A549 (cell line): ENCODE data around the gene NXN. TPM values are rescaled to one million over a fixed set of nuclear protein-coding genes. Genes with fewer than 3 reads are reported as not detected.
A peak's percentile ranks its signal among the peaks of the same experiment; 100 is the strongest.
"Not testable (repeated sequence)": the region's sequence is repeated elsewhere in the genome, so short reads cannot be mapped to it uniquely, and the experiment has no call there.

Experiments
- ATAC-seq, 2 experiments: fragments of 200-7000 bp in 1 of 2; fragments of >200 bp in 1 of 2; cut with Nextera tagmentation in 1 of 2; cut with Tn5 transposase in 1 of 2; 3 replicates each; pipeline versions ENCODE4 v1.8.0 to v1.9.1; 2018 to 2020; ENCODE audit warnings: mild to moderate bottlenecking in 1 of 2, moderate library complexity in 1 of 2
- CTCF ChIA-PET: fragments of 300-600 bp; sonication (Branson Sonifier 250); formaldehyde crosslinking; extraction: SDS; loops from one replicate; lab custom pipeline; 2021; ENCODE audit warnings: antibody characterized with exemption, inconsistent platforms; lab: Yijun Ruan, JAX
- POLR2A ChIA-PET: fragments of 350-600 bp; formaldehyde crosslinking; extraction: SDS; loops from one replicate; lab custom pipeline; 2021; ENCODE audit warnings: antibody characterized with exemption, inconsistent platforms; lab: Yijun Ruan, JAX
- DNase-seq, 2 experiments: peaks; one replicate each; pipeline versions ENCODE4 v3.0.0 to v3.0.0-alpha.2; 2011 to 2016; ENCODE audit warnings: low read depth in 1 of 2, low spot score in 1 of 2
- FAIRE-seq: peaks from 2 replicates; lab custom pipeline; 2011; peaks lifted over from hg19 to GRCh38; lab: Jason Lieb, UNC
- H3K27ac ChIP-seq, 2 experiments: fragments of >200 bp; sonication (Bioruptor Twin); formaldehyde crosslinking; 3 replicates each; pipeline ENCODE4 v1.5.1; 2016 to 2017
- H3K4me1 ChIP-seq: fragments of >200 bp; sonication (Bioruptor Twin); formaldehyde crosslinking; 3 replicates; pipeline ENCODE4 v1.6.1; 2016
- H3K4me2 ChIP-seq: fragments of >200 bp; sonication (Bioruptor Twin); formaldehyde crosslinking; 3 replicates; pipeline ENCODE4 v1.6.1; 2016
- H3K4me3 ChIP-seq: fragments of >200 bp; sonication (Bioruptor Twin); formaldehyde crosslinking; 3 replicates; pipeline ENCODE4 v1.5.1; 2016
- H3K9me3 ChIP-seq: fragments of >200 bp; sonication (Bioruptor Twin); formaldehyde crosslinking; 3 replicates; pipeline ENCODE4 v1.6.1; 2016
- CHD2 ChIP-seq: fragments of 150-350 bp; IDR thresholded peaks from 2 replicates; pipeline ENCODE4 v1.6.1; 2014; ENCODE audit warnings: low read length; ENCODE audit not compliant: partially characterized antibody
- CHD4 ChIP-seq: fragments of 200-600 bp; sonication (generic); IDR thresholded peaks from 2 replicates; pipeline ENCODE4 v1.6.1; 2016; ENCODE audit warnings: antibody characterized with exemption, mild to moderate bottlenecking, borderline replicate concordance
- CTCF ChIP-seq: fragments of >200 bp; sonication (Bioruptor Twin); formaldehyde crosslinking; IDR thresholded peaks from 3 replicates; pipeline ENCODE4 v1.5.1; 2016
- E2F6 ChIP-seq: IDR thresholded peaks from 2 replicates; pipeline ENCODE4 v1.6.1; 2012; ENCODE audit warnings: low read depth, borderline replicate concordance
- EP300 ChIP-seq, 2 experiments: fragments of >200 bp; sonication (Bioruptor Twin); formaldehyde crosslinking; IDR thresholded peaks; 2 replicates in 1 of 2; 3 replicates in 1 of 2; pipeline ENCODE4 v1.6.1; 2016 to 2017
- GATA3 ChIP-seq: IDR thresholded peaks from 2 replicates; pipeline ENCODE4 v1.6.1; 2012; ENCODE audit warnings: borderline replicate concordance
- KDM1A ChIP-seq: fragments of 200-600 bp; sonication (generic); IDR thresholded peaks from 2 replicates; pipeline ENCODE4 v1.6.1; 2016; ENCODE audit warnings: low read depth, mild to moderate bottlenecking
- MAFK ChIP-seq: fragments of 450-650 bp; IDR thresholded peaks from 2 replicates; pipeline ENCODE4 v1.6.1; 2014; ENCODE audit not compliant: partially characterized antibody
- MAZ ChIP-seq: fragments of 150-350 bp; IDR thresholded peaks from 2 replicates; pipeline ENCODE4 v1.6.1; 2014; ENCODE audit warnings: antibody characterized with exemption, low read depth, low read length, borderline replicate concordance
- MYC ChIP-seq: IDR thresholded peaks from 2 replicates; pipeline ENCODE4 v1.6.1; 2012; ENCODE audit warnings: mild to moderate bottlenecking, inconsistent platforms, low read length, improper control_type of control experiment, borderline replicate concordance
- NFE2L2 ChIP-seq: fragments of 150-350 bp; conservative IDR thresholded peaks from 2 replicates; pipeline ENCODE4 v1.6.1; 2014; ENCODE audit warnings: low read length
- NPAS2 ChIP-seq: fragments of 250-450 bp; sonication (Bioruptor Pico); IDR thresholded peaks from 2 replicates; pipeline ENCODE4 v1.8.0; 2022; ENCODE audit warnings: mild to moderate bottlenecking, moderate library complexity, borderline replicate concordance
- PHF8 ChIP-seq: fragments of 200-600 bp; sonication (generic); IDR thresholded peaks from 2 replicates; pipeline ENCODE4 v1.6.1; 2016; ENCODE audit warnings: low read depth, mild to moderate bottlenecking, antibody characterized with exemption, moderate library complexity, borderline replicate concordance
- POLR2A ChIP-seq: IDR thresholded peaks from 2 replicates; pipeline ENCODE4 v1.6.1; 2012; ENCODE audit warnings: mild to moderate bottlenecking, low read length
- POLR2AphosphoS2 ChIP-seq: conservative IDR thresholded peaks from 2 replicates; pipeline ENCODE4 v1.6.1; 2012; ENCODE audit warnings: low read length, improper control_type of control experiment, inconsistent platforms
- RARB ChIP-seq: fragments of 250-450 bp; sonication (Bioruptor Pico); IDR thresholded peaks from 2 replicates; pipeline ENCODE4 v1.8.0; 2021; ENCODE audit warnings: mild to moderate bottlenecking, moderate library complexity
- RCOR1 ChIP-seq: fragments of 150-350 bp; IDR thresholded peaks from 2 replicates; pipeline ENCODE4 v1.6.1; 2014; ENCODE audit warnings: antibody characterized with exemption, low read length, low read depth
- SMC3 ChIP-seq: fragments of >200 bp; sonication (Bioruptor Twin); formaldehyde crosslinking; IDR thresholded peaks from 3 replicates; pipeline ENCODE4 v1.6.1; 2018; ENCODE audit warnings: inconsistent platforms
- SREBF2 ChIP-seq: fragments of 450-650 bp; IDR thresholded peaks from 2 replicates; pipeline ENCODE4 v1.6.1; 2014; ENCODE audit warnings: mild to moderate bottlenecking, moderate library complexity
- TP53 ChIP-seq: fragments of 250-450 bp; sonication (Bioruptor Pico); IDR thresholded peaks from 2 replicates; pipeline ENCODE4 v1.5.0; 2021; ENCODE audit warnings: mild to moderate bottlenecking, moderate library complexity
- ZNF302 ChIP-seq: fragments of 250-450 bp; sonication (Bioruptor Pico); IDR thresholded peaks from 2 replicates; pipeline ENCODE4 v1.9.0; 2021; ENCODE audit warnings: inconsistent platforms, mild to moderate bottlenecking, moderate library complexity
- ZSCAN20 ChIP-seq: fragments of 250-450 bp; sonication (Bioruptor Pico); IDR thresholded peaks from 2 replicates; pipeline ENCODE4 v1.8.0; 2022; ENCODE audit warnings: mild to moderate bottlenecking, moderate library complexity
- WGBS: methylation state at CpG from one replicate; pipeline ENCODE4 v1.1.6; 2017; ENCODE audit errors: missing lambda C conversion rate; 5-methylcytosine and 5-hydroxymethylcytosine counted together
- polyA plus RNA-seq, 4 experiments: library from polyadenylated mRNA; depleted of rRNA in 3 of 4; stranded (reverse); fragments of >200 nt; fragmentation: RNase III in 1 of 4; extraction: RNeasy Plus Mini Kit Qiagen cat#74134 plus additional on column Dnase treatment in 1 of 4; gene quantifications; 2 replicates in 3 of 4; 3 replicates in 1 of 4; pipeline ENCODE4 v1.2.3, GENCODE V29; 2011 to 2017
- TF ChIP-seq, protein P1 (sequence below): fragments of 200-600 bp; sonication (generic); IDR thresholded peaks from 2 replicates; pipeline ENCODE4 v1.6.1; 2016; ENCODE audit warnings: antibody characterized with exemption, mild to moderate bottlenecking, moderate library complexity

NXN gene
- polyA plus RNA-seq, 2 of the 4 experiments (the other 2 are of a cell fraction), result 24.6 to 31.1 TPM

- DNase-seq (no peak), FAIRE-seq (no peak), ATAC-seq (peak; percentile 17 to 58; a peak in 3 of 6 replicates)
- CTCF ChIA-PET, result interaction anchor here (0.9 to 2.8 kb wide), 6 partner anchors 10 to 130 kb away, joined by 3 to 9 read pairs (median 5); partner anchors contain the start of gene TIMM22
- WGBS, result 68% methylated on average over 7 of the region's 7 CpGs
- Histone ChIP-seq H3K4me3 (no peak overlapping the region), H3K9me3 (no peaks in the 10 kb centered on the region), H3K4me2 (no peak overlapping the region), H3K27ac (peak overlapping the region in 1 of 2 experiments; percentile 20; a peak in 2 of 6 replicates), H3K4me1 (peaks cover 11% of the 10 kb centered on the region; the same call in 1 of the 3 replicates)
- TF ChIP-seq ZNF302 (CRISPR knock-in tag) (no peak), EP300 (IDR thresholded peaks at IDR 0.05) (no peak), SREBF2 (no peak), TP53 (CRISPR knock-in tag) (no peak), GATA3 (no peak), PHF8 (no peak), KDM1A (no peak), ZSCAN20 (CRISPR knock-in tag) (no peak), MAZ (no peak), MYC (no peak), RARB (CRISPR knock-in tag) (no peak)
- POLR2A ChIA-PET, result no interaction called here
Measured at GRCh38 chr17:869086-869485, 110.5 kb downstream of the NXN start.

DNA sequence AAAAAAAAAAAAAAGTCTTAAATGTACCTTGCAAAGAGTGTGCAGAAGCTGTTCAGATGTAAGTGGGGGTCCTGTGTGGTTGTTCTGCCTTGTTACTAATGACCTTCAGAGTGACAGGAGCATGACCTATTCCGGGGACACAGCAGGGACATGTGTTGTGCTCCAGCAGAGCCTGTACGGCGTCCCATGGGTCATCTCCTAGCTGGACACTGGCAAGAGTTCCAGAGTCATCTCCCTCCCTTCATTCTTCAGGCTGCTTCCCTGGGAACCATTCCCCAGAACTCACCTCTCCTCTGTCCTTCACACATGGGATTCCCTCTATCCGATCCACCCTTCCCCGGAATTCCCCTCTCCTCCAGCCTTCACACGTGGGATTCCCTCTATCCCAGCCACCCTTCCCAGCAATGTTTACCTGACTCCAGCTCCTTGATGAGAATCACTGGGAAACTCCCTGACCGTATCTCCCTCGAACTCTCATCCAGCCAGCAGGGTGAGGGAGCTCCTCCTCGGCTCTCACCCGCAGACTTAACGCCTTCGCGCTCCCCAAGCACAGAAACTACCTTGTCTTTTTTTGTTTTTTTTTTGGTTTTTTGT lies 111.6 kb downstream of the NXN start:
- Histone ChIP-seq H3K4me2 (no peak overlapping the region), H3K4me1 (peaks cover 11% of the 10 kb centered on the region; the same call in 1 of the 3 replicates), H3K4me3 (no peak overlapping the region), H3K9me3 (no peaks in the 10 kb centered on the region), H3K27ac (no peak overlapping the region)
- TF ChIP-seq KDM1A (no peak), MAFK (no peak), TP53 (CRISPR knock-in tag) (no peak), SREBF2 (no peak), RCOR1 (no peak), CTCF (no peak), POLR2A (no peak), SMC3 (no peak), E2F6 (no peak), NPAS2 (CRISPR knock-in tag) (no peak), CHD2 (no peak), CHD4 (no peak), NFE2L2 (no peak), POLR2AphosphoS2 (no peak), MAZ (no peak)
- TF ChIP-seq, protein P1, sequence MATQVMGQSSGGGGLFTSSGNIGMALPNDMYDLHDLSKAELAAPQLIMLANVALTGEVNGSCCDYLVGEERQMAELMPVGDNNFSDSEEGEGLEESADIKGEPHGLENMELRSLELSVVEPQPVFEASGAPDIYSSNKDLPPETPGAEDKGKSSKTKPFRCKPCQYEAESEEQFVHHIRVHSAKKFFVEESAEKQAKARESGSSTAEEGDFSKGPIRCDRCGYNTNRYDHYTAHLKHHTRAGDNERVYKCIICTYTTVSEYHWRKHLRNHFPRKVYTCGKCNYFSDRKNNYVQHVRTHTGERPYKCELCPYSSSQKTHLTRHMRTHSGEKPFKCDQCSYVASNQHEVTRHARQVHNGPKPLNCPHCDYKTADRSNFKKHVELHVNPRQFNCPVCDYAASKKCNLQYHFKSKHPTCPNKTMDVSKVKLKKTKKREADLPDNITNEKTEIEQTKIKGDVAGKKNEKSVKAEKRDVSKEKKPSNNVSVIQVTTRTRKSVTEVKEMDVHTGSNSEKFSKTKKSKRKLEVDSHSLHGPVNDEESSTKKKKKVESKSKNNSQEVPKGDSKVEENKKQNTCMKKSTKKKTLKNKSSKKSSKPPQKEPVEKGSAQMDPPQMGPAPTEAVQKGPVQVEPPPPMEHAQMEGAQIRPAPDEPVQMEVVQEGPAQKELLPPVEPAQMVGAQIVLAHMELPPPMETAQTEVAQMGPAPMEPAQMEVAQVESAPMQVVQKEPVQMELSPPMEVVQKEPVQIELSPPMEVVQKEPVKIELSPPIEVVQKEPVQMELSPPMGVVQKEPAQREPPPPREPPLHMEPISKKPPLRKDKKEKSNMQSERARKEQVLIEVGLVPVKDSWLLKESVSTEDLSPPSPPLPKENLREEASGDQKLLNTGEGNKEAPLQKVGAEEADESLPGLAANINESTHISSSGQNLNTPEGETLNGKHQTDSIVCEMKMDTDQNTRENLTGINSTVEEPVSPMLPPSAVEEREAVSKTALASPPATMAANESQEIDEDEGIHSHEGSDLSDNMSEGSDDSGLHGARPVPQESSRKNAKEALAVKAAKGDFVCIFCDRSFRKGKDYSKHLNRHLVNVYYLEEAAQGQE, result no peak
- 70% methylated on average over 13 of the region's 13 CpGs for WGBS
- CTCF ChIA-PET, result interaction anchor here (0.6 to 2.8 kb wide), 8 partner anchors 11 to 1096 kb away, joined by 3 to 9 read pairs (median 6); partner anchors contain the start of gene TIMM22
- POLR2A ChIA-PET, result no interaction called here
- FAIRE-seq, result no peak
- peak; percentile 27 to 33 for DNase-seq
- peak in 1 of 2 experiments; percentile 41; a peak in 3 of 6 replicates for ATAC-seq

- H3K4me2 ChIP-seq, H3K27ac ChIP-seq, H3K9me3 ChIP-seq, H3K4me3 ChIP-seq, FAIRE-seq, ATAC-seq, DNase-seq: not testable (repeated sequence)
- peaks cover 11% of the 10 kb centered on the region; the same call in 1 of the 3 replicates for H3K4me1 ChIP-seq
- CTCF ChIA-PET, result interaction anchor here (0.9 to 2.0 kb wide), 3 partner anchors 12 to 114 kb away, joined by 3 to 7 read pairs (median 4); no protein-coding TSS in a partner anchor
- POLR2A ChIA-PET, result interaction anchor here (0.6 kb wide), 1 partner anchor 664 kb away, joined by 4 read pairs; no protein-coding TSS in a partner anchor
- 89% methylated on average over 10 of the region's 10 CpGs for WGBS
Measured at GRCh38 chr17:867238-867637, 112.3 kb downstream of the NXN start.
